B cell (primary cell): ENCODE results near the gene TMBIM6.
"Not testable (repeated sequence)": the region's sequence is repeated elsewhere in the genome, so short reads cannot be mapped to it uniquely, and the experiment has no call there.

Experiments
- CTCF ChIP-seq: fragments of 200-600 bp; IDR thresholded peaks from one replicate; pipeline ENCODE4 v1.8.0; 2022; ENCODE audit warnings: antibody characterized with exemption, mild to moderate bottlenecking
- EZH2 ChIP-seq: IDR thresholded peaks from 2 replicates; pipeline ENCODE4 v1.6.1; 2012; ENCODE audit warnings: borderline replicate concordance, low read depth, mild to moderate bottlenecking, moderate library complexity, low read length; ENCODE audit not compliant: insufficient read depth, poor library complexity, severe bottlenecking

- not testable (repeated sequence) for TF ChIP-seq CTCF, EZH2
These were observed 23.6 kb upstream of the TMBIM6 start for GRCh38 chr12:49717800-49718199.
